Measurements from ENCODE around the gene WDR33. TPM values are rescaled to one million over a fixed set of nuclear protein-coding genes. Genes with fewer than 3 reads are reported as not detected.

Gene WDR33
- total RNA-seq, 2 experiments from 2014 or later, result 59.8 to 61.5 TPM

GRCh38 chr2:127712999-127713398 is 98.0 kb downstream of the WDR33 start:
- intact Hi-C loops (cut with DNase I, micrococcal nuclease), result no loop called here
- CTCF ChIA-PET, result no interaction called here
- POLR2A ChIA-PET, result interaction anchor here (0.9 to 3.9 kb wide), 2 partner anchors 8 to 11 kb away, joined by 3 to 15 read pairs; partner anchors contain the start of gene SFT2D3
- DNase-seq (no peak), ATAC-seq (ENCODE audit: poor library complexity) (no peak)
- H3K4me1 ChIP-seq (ENCODE audit: insufficient read depth, low read length), result no peaks in the 10 kb centered on the region
- H3K27me3 ChIP-seq (ENCODE audit: control insufficient read depth in 1 of 2, insufficient read depth in 2 of 2, low read length in 2 of 2), result no peaks in the 10 kb centered on the region
- Mint-ChIP-seq H3K4me1 (ENCODE audit: low read depth) (no peaks in the 10 kb centered on the region), H3K4me3 (no peak overlapping the region), H3K27ac (no peak overlapping the region), H3K36me3 (ENCODE audit: low read depth) (peaks cover 64% of the 10 kb centered on the region), H3K27me3 (no peaks in the 10 kb centered on the region), H3K9me3 (no peaks in the 10 kb centered on the region)
- H3K4me3 ChIP-seq (ENCODE audit: low read length), result no peak overlapping the region
- H3K27ac ChIP-seq (ENCODE audit: low read depth in 1 of 2, low read length in 2 of 2), result no peak overlapping the region
- no peaks in the 10 kb centered on the region for H3K9me3 ChIP-seq (ENCODE audit: control insufficient read depth in 1 of 2, insufficient read depth in 1 of 2, low read length in 2 of 2)
- no peak for TF ChIP-seq CTCF (IDR thresholded peaks at IDR 0.05)
- peaks cover 49% of the 10 kb centered on the region for H3K36me3 ChIP-seq (ENCODE audit: insufficient read depth, low read length)

GRCh38 chr2:127709336-127709735 is 101.6 kb downstream of the WDR33 start:
- Histone ChIP-seq H3K9me3 (ENCODE audit: control insufficient read depth in 1 of 2, insufficient read depth in 1 of 2, low read length in 2 of 2) (no peaks in the 10 kb centered on the region), H3K36me3 (ENCODE audit: insufficient read depth, low read length) (peaks cover 55% of the 10 kb centered on the region), H3K4me3 (ENCODE audit: low read length) (no peak overlapping the region), H3K4me1 (ENCODE audit: insufficient read depth, low read length) (peaks cover 7% of the 10 kb centered on the region), H3K27ac (ENCODE audit: low read depth in 1 of 2, low read length in 2 of 2) (no peak overlapping the region), H3K27me3 (ENCODE audit: control insufficient read depth in 1 of 2, insufficient read depth in 2 of 2, low read length in 2 of 2) (no peaks in the 10 kb centered on the region)
- Mint-ChIP-seq H3K4me1 (ENCODE audit: low read depth) (peaks cover 12% of the 10 kb centered on the region), H3K27me3 (no peaks in the 10 kb centered on the region), H3K4me3 (no peak overlapping the region), H3K36me3 (ENCODE audit: low read depth) (peaks cover 71% of the 10 kb centered on the region), H3K9me3 (no peaks in the 10 kb centered on the region), H3K27ac (no peak overlapping the region)
- no peak for ATAC-seq (ENCODE audit: poor library complexity)
- ChIA-PET CTCF (no interaction called here), POLR2A (no interaction called here)
- TF ChIP-seq CTCF (IDR thresholded peaks at IDR 0.05), result no peak
- DNase-seq, result no peak
- intact Hi-C loops (cut with DNase I, micrococcal nuclease), result no loop called here

GRCh38 chr2:127707890-127708648 is 102.9 kb downstream of the WDR33 start:
- peaks cover 24% of the 10 kb centered on the region for H3K4me1 Mint-ChIP-seq (ENCODE audit: low read depth)
- no peak overlapping the region for H3K4me3 ChIP-seq (ENCODE audit: low read length)
- no peak overlapping the region for H3K4me3 Mint-ChIP-seq
- H3K4me1 ChIP-seq (ENCODE audit: insufficient read depth, low read length), result peaks cover 16% of the 10 kb centered on the region
- no peaks in the 10 kb centered on the region for H3K27me3 Mint-ChIP-seq
- DNase-seq (no peak), ATAC-seq (ENCODE audit: poor library complexity) (no peak)
- intact Hi-C loops (cut with DNase I, micrococcal nuclease), result no loop called here
- no peaks in the 10 kb centered on the region for H3K9me3 ChIP-seq (ENCODE audit: control insufficient read depth in 1 of 2, insufficient read depth in 1 of 2, low read length in 2 of 2)
- ChIA-PET CTCF (no interaction called here), POLR2A (no interaction called here)
- H3K27ac Mint-ChIP-seq, result no peak overlapping the region
- H3K27me3 ChIP-seq (ENCODE audit: control insufficient read depth in 1 of 2, insufficient read depth in 2 of 2, low read length in 2 of 2), result no peaks in the 10 kb centered on the region
- no peak for TF ChIP-seq CTCF (IDR thresholded peaks at IDR 0.05)
- H3K36me3 ChIP-seq (ENCODE audit: insufficient read depth, low read length), result peaks cover 50% of the 10 kb centered on the region
- H3K27ac ChIP-seq (ENCODE audit: low read depth in 1 of 2, low read length in 2 of 2), result no peak overlapping the region
- H3K36me3 Mint-ChIP-seq (ENCODE audit: low read depth), result peaks cover 64% of the 10 kb centered on the region
- no peaks in the 10 kb centered on the region for H3K9me3 Mint-ChIP-seq
